ENCODE data around the gene P4HA1.

The P4HA1 gene

GRCh38 chr10:73065441-73065840 lies 31.2 kb downstream of the P4HA1 start:
- H2BK12ac ChIP-seq (ENCODE audit: low read length in 2 of 2), result no peak overlapping the region
- H3K4me2 ChIP-seq (ENCODE audit: low read length, poor library complexity, severe bottlenecking), result no peak overlapping the region
- H2BK15ac ChIP-seq (ENCODE audit: low read depth, poor library complexity, severe bottlenecking), result no peak overlapping the region
- H3K23ac ChIP-seq (ENCODE audit: low read length in 2 of 2), result no peak overlapping the region
- H3K9me3 ChIP-seq (ENCODE audit: control insufficient read depth, low read length), result no peaks in the 10 kb centered on the region
- H3K79me1 ChIP-seq (replicated peaks; ENCODE audit: low read length, poor library complexity, severe bottlenecking), result peaks cover 6% of the 10 kb centered on the region
- H3K27me3 ChIP-seq (ENCODE audit: control insufficient read depth in 1 of 2, insufficient read depth in 1 of 2, low read length in 2 of 2), result no peaks in the 10 kb centered on the region
- no peak overlapping the region for H3K14ac ChIP-seq (ENCODE audit: low read length in 2 of 2)
- no peak overlapping the region for H3K27ac ChIP-seq (ENCODE audit: low read length, poor library complexity, severe bottlenecking)
- WGBS, result 100% methylated on average over 1 of the region's 1 CpG
- H2AK5ac ChIP-seq (ENCODE audit: low read length, severe bottlenecking), result no peak overlapping the region
- H2AFZ ChIP-seq (ENCODE audit: low read depth, low read length), result no peak overlapping the region
- no peak overlapping the region for H3K18ac ChIP-seq (ENCODE audit: low read depth in 1 of 2, low read length in 2 of 2)
- H3K4ac ChIP-seq (ENCODE audit: low read depth in 1 of 2, low read length in 2 of 2), result no peak overlapping the region
- H3K4me1 ChIP-seq (ENCODE audit: control insufficient read depth, insufficient read depth, low read depth, low read length), result peaks cover 2% of the 10 kb centered on the region
- no peak overlapping the region for H2BK5ac ChIP-seq (ENCODE audit: low read depth, low read length, poor library complexity, severe bottlenecking)
- DNase-seq, result no peak
- no peak overlapping the region for H3K4me3 ChIP-seq (ENCODE audit: insufficient read depth in 1 of 2, low read depth in 1 of 2, low read length in 2 of 2)
- H3K9ac ChIP-seq (ENCODE audit: low read length), result no peak overlapping the region
- H2BK120ac ChIP-seq (ENCODE audit: low read depth, low read length), result no peak overlapping the region
- H4K91ac ChIP-seq (ENCODE audit: low read length), result no peak overlapping the region
- H4K8ac ChIP-seq (ENCODE audit: low read length), result no peak overlapping the region
- peaks cover 12 to 74% of the 10 kb centered on the region in 2 experiments for H3K36me3 ChIP-seq (ENCODE audit: control insufficient read depth in 1 of 2, insufficient read depth in 2 of 2, low read depth in 1 of 2, low read length in 2 of 2)

- Histone ChIP-seq H3K18ac (ENCODE audit: low read depth in 1 of 2, low read length in 2 of 2) (no peak overlapping the region), H3K4me1 (ENCODE audit: control insufficient read depth, insufficient read depth, low read depth, low read length) (peaks cover 2% of the 10 kb centered on the region), H2AFZ (ENCODE audit: low read depth, low read length) (no peak overlapping the region), H3K27ac (ENCODE audit: low read length, poor library complexity, severe bottlenecking) (no peak overlapping the region), H4K91ac (ENCODE audit: low read length) (no peak overlapping the region), H3K4me2 (ENCODE audit: low read length, poor library complexity, severe bottlenecking) (no peak overlapping the region), H4K8ac (ENCODE audit: low read length) (no peak overlapping the region), H2BK5ac (ENCODE audit: low read depth, low read length, poor library complexity, severe bottlenecking) (no peak overlapping the region), H2BK120ac (ENCODE audit: low read depth, low read length) (no peak overlapping the region), H3K9ac (ENCODE audit: low read length) (no peak overlapping the region), H3K79me1 (replicated peaks; ENCODE audit: low read length, poor library complexity, severe bottlenecking) (peaks cover 6% of the 10 kb centered on the region), H3K36me3 (ENCODE audit: control insufficient read depth in 1 of 2, insufficient read depth in 2 of 2, low read depth in 1 of 2, low read length in 2 of 2) (peaks cover 10 to 66% of the 10 kb centered on the region in 2 experiments), H2AK5ac (ENCODE audit: low read length, severe bottlenecking) (no peak overlapping the region), H3K14ac (ENCODE audit: low read length in 2 of 2) (no peak overlapping the region), H3K4me3 (ENCODE audit: insufficient read depth in 1 of 2, low read depth in 1 of 2, low read length in 2 of 2) (no peak overlapping the region), H3K23ac (ENCODE audit: low read length in 2 of 2) (no peak overlapping the region), H3K4ac (ENCODE audit: low read depth in 1 of 2, low read length in 2 of 2) (no peak overlapping the region), H3K27me3 (ENCODE audit: control insufficient read depth in 1 of 2, insufficient read depth in 1 of 2, low read length in 2 of 2) (no peaks in the 10 kb centered on the region), H2BK15ac (ENCODE audit: low read depth, poor library complexity, severe bottlenecking) (no peak overlapping the region), H2BK12ac (ENCODE audit: low read length in 2 of 2) (no peak overlapping the region), H3K9me3 (ENCODE audit: control insufficient read depth, low read length) (no peaks in the 10 kb centered on the region)
- no peak for DNase-seq
- whole genome bisulfite sequencing, result 86% methylated on average over 1 of the region's 1 CpG
These were observed 34.9 kb downstream of the P4HA1 start for GRCh38 chr10:73061743-73062142.

- Histone ChIP-seq H3K4me2 (ENCODE audit: low read length, poor library complexity, severe bottlenecking) (no peak overlapping the region), H3K4ac (ENCODE audit: low read depth in 1 of 2, low read length in 2 of 2) (no peak overlapping the region), H2AFZ (ENCODE audit: low read depth, low read length) (no peak overlapping the region), H2BK12ac (ENCODE audit: low read length in 2 of 2) (no peak overlapping the region), H2BK15ac (ENCODE audit: low read depth, poor library complexity, severe bottlenecking) (no peak overlapping the region), H3K9ac (ENCODE audit: low read length) (no peak overlapping the region), H3K18ac (ENCODE audit: low read depth in 1 of 2, low read length in 2 of 2) (no peak overlapping the region), H2BK120ac (ENCODE audit: low read depth, low read length) (no peak overlapping the region), H3K36me3 (ENCODE audit: control insufficient read depth in 1 of 2, insufficient read depth in 2 of 2, low read depth in 1 of 2, low read length in 2 of 2) (peaks cover 6 to 62% of the 10 kb centered on the region in 2 experiments), H3K4me1 (ENCODE audit: control insufficient read depth, insufficient read depth, low read depth, low read length) (peaks cover 2% of the 10 kb centered on the region), H3K9me3 (ENCODE audit: control insufficient read depth, low read length) (no peaks in the 10 kb centered on the region), H3K23ac (ENCODE audit: low read length in 2 of 2) (no peak overlapping the region), H2AK5ac (ENCODE audit: low read length, severe bottlenecking) (no peak overlapping the region), H3K27me3 (ENCODE audit: control insufficient read depth in 1 of 2, insufficient read depth in 1 of 2, low read length in 2 of 2) (no peaks in the 10 kb centered on the region), H4K91ac (ENCODE audit: low read length) (no peak overlapping the region), H3K79me1 (replicated peaks; ENCODE audit: low read length, poor library complexity, severe bottlenecking) (peaks cover 4% of the 10 kb centered on the region), H4K8ac (ENCODE audit: low read length) (no peak overlapping the region), H3K27ac (ENCODE audit: low read length, poor library complexity, severe bottlenecking) (no peak overlapping the region), H3K14ac (ENCODE audit: low read length in 2 of 2) (no peak overlapping the region), H3K4me3 (ENCODE audit: insufficient read depth in 1 of 2, low read depth in 1 of 2, low read length in 2 of 2) (no peak overlapping the region), H2BK5ac (ENCODE audit: low read depth, low read length, poor library complexity, severe bottlenecking) (no peak overlapping the region)
- WGBS, result 81% methylated on average over 3 of the region's 5 CpGs
- peak; percentile 35 for DNase-seq
These were observed 35.7 kb downstream of the P4HA1 start for GRCh38 chr10:73060738-73061635.

- Histone ChIP-seq H2AK5ac (ENCODE audit: low read length, severe bottlenecking) (no peak overlapping the region), H3K27ac (ENCODE audit: low read length, poor library complexity, severe bottlenecking) (no peak overlapping the region), H3K14ac (ENCODE audit: low read length in 2 of 2) (no peak overlapping the region), H4K91ac (ENCODE audit: low read length) (peak overlapping the region; percentile 68), H2BK15ac (ENCODE audit: low read depth, poor library complexity, severe bottlenecking) (no peak overlapping the region), H3K23ac (ENCODE audit: low read length in 2 of 2) (no peak overlapping the region), H3K4ac (ENCODE audit: low read depth in 1 of 2, low read length in 2 of 2) (no peak overlapping the region), H3K9ac (ENCODE audit: low read length) (peak overlapping the region; percentile 33), H2BK5ac (ENCODE audit: low read depth, low read length, poor library complexity, severe bottlenecking) (no peak overlapping the region), H2BK12ac (ENCODE audit: low read length in 2 of 2) (no peak overlapping the region), H3K4me1 (ENCODE audit: control insufficient read depth, insufficient read depth, low read depth, low read length) (peaks cover 2% of the 10 kb centered on the region), H3K36me3 (ENCODE audit: control insufficient read depth in 1 of 2, insufficient read depth in 2 of 2, low read depth in 1 of 2, low read length in 2 of 2) (peaks cover 8 to 62% of the 10 kb centered on the region in 2 experiments), H3K18ac (ENCODE audit: low read depth in 1 of 2, low read length in 2 of 2) (no peak overlapping the region), H3K79me1 (replicated peaks; ENCODE audit: low read length, poor library complexity, severe bottlenecking) (peaks cover 4% of the 10 kb centered on the region), H3K27me3 (ENCODE audit: control insufficient read depth in 1 of 2, insufficient read depth in 1 of 2, low read length in 2 of 2) (no peaks in the 10 kb centered on the region), H3K9me3 (ENCODE audit: control insufficient read depth, low read length) (no peaks in the 10 kb centered on the region), H3K4me2 (ENCODE audit: low read length, poor library complexity, severe bottlenecking) (no peak overlapping the region), H2BK120ac (ENCODE audit: low read depth, low read length) (no peak overlapping the region), H4K8ac (ENCODE audit: low read length) (no peak overlapping the region), H2AFZ (ENCODE audit: low read depth, low read length) (no peak overlapping the region), H3K4me3 (ENCODE audit: insufficient read depth in 1 of 2, low read depth in 1 of 2, low read length in 2 of 2) (no peak overlapping the region)
- 90% methylated on average over 1 of the region's 1 CpG for WGBS
- no peak for DNase-seq
These were observed 36.5 kb downstream of the P4HA1 start for GRCh38 chr10:73060173-73060572.
